Tibial artery (tissue), 4 donors: Measurements from ENCODE around the gene SYNGAP1.

Experiments
- DNase-seq, 2 donors: peaks; one replicate each; pipeline ENCODE4 v3.0.0-alpha.2; 2019
- H3K27ac ChIP-seq, 2 donors: fragments of 200-600 bp; sonication (generic) in 1 of 2; 1 replicate in 1 of 2; 2 replicates in 1 of 2; pipeline ENCODE4 v1.5.1; 2018 to 2019; ENCODE audit warnings: mild to moderate bottlenecking in 1 of 2
- H3K27me3 ChIP-seq, 2 donors: fragments of 200-600 bp; sonication (generic) in 1 of 2; one replicate each; pipeline versions ENCODE4 v1.5.1 to v1.6.0; 2016 to 2019
- H3K36me3 ChIP-seq, 3 donors: fragments of 200-600 bp; sonication (generic) in 2 of 3; one replicate each; pipeline ENCODE4 v1.5.1; 2016 to 2019; ENCODE audit warnings: mild to moderate bottlenecking in 2 of 3
- H3K4me1 ChIP-seq, 4 donors: fragments of 200-600 bp; sonication (generic) in 2 of 4; 1 replicate in 3 of 4; 2 replicates in 1 of 4; pipeline ENCODE4 v1.5.1; 2016 to 2019
- H3K4me3 ChIP-seq, 2 donors: fragments of 200-600 bp; sonication (generic) in 1 of 2; 1 replicate in 1 of 2; 2 replicates in 1 of 2; pipeline ENCODE4 v1.5.1; 2018 to 2019; ENCODE audit warnings: mild to moderate bottlenecking in 2 of 2
- H3K9me3 ChIP-seq, 3 donors: fragments of 200-600 bp; sonication (generic) in 1 of 3; one replicate each; pipeline ENCODE4 v1.5.1; 2016 to 2019
- CTCF ChIP-seq, 2 experiments: fragments of 200-600 bp in 1 of 2; fragments of 450-650 bp in 1 of 2; IDR thresholded peaks; one replicate each; pipeline ENCODE4 v1.5.1; 2017 to 2019; ENCODE audit warnings: antibody characterized with exemption in 2 of 2, mild to moderate bottlenecking in 1 of 2, moderate library complexity in 1 of 2
- intact Hi-C: fragments of 100-400 bp; cut with DNase I; formaldehyde crosslinking; loops from one replicate; pipeline ENCODE4 v1.15.0; 2023; ENCODE audit warnings: low total_unique reads

Gene SYNGAP1

GRCh38 chr6:33416386-33417127 is 3.3 kb upstream of the SYNGAP1 start:
- H3K27me3 ChIP-seq = no peaks in the 10 kb centered on the region
- peaks cover 25 to 44% (median 39%) of the 10 kb centered on the region in 3 donors for H3K36me3 ChIP-seq
- TF ChIP-seq CTCF (IDR thresholded peaks at IDR 0.05) = no peak
- no peaks in the 10 kb centered on the region for H3K9me3 ChIP-seq
- DNase-seq = no peak
- peaks cover 0 to 81% (median 64%) of the 10 kb centered on the region in 4 donors for H3K4me1 ChIP-seq
- intact Hi-C loops = loop anchor here (10.0 kb wide), 1 partner anchor 122 kb away; the partner anchor contains the start of gene RGL2
- H3K4me3 ChIP-seq = peak overlapping the region; percentile 79 to 83
- peak overlapping the region; percentile 88 to 95 for H3K27ac ChIP-seq

GRCh38 chr6:33417128-33417902 is 2.5 kb upstream of the SYNGAP1 start:
- no peak for DNase-seq
- Histone ChIP-seq H3K36me3 (peaks cover 24 to 44% (median 39%) of the 10 kb centered on the region in 3 donors), H3K4me1 (peaks cover 0 to 73% (median 56%) of the 10 kb centered on the region in 4 donors), H3K4me3 (peak overlapping the region; percentile 79 to 83), H3K9me3 (no peaks in the 10 kb centered on the region), H3K27me3 (no peaks in the 10 kb centered on the region), H3K27ac (peak overlapping the region; percentile 88 to 95)
- intact Hi-C loops = loop anchor here (10.0 kb wide), 1 partner anchor 123 kb away; the partner anchor contains the start of gene RGL2
- TF ChIP-seq CTCF (IDR thresholded peaks at IDR 0.05) = no peak

- Histone ChIP-seq H3K4me1 (peaks cover 0 to 65% (median 49%) of the 10 kb centered on the region in 4 donors), H3K36me3 (peaks cover 17 to 36% (median 31%) of the 10 kb centered on the region in 3 donors), H3K9me3 (no peaks in the 10 kb centered on the region), H3K27me3 (no peaks in the 10 kb centered on the region), H3K27ac (peak within 1 kb of the TSS; percentile 88 to 95), H3K4me3 (peak within 1 kb of the TSS; percentile 79 to 83)
- no peak for TF ChIP-seq CTCF (IDR thresholded peaks at IDR 0.05)
- DNase-seq = peak; percentile 99 to 100
- intact Hi-C loops = loop anchor here (10.0 kb wide), 1 partner anchor 123 kb away; the partner anchor contains the start of gene RGL2
Observed at GRCh38 chr6:33417903-33418689, 1.8 kb upstream of the SYNGAP1 start, which contains the start of gene CUTA. Gene CUTA (minus strand): TSS chr6:33418107. CDS start chr6:33418000, 107 bp downstream.

GRCh38 chr6:33418690-33419291 is 1.1 kb upstream of the SYNGAP1 start:
- no peaks in the 10 kb centered on the region for H3K9me3 ChIP-seq
- TF ChIP-seq CTCF (IDR thresholded peaks at IDR 0.05) = no peak
- no peak for DNase-seq
- peak overlapping the region; percentile 88 to 95 for H3K27ac ChIP-seq
- peaks cover 0 to 62% (median 42%) of the 10 kb centered on the region in 4 donors for H3K4me1 ChIP-seq
- intact Hi-C loops = loop anchor here (10.0 kb wide), 1 partner anchor 124 kb away; the partner anchor contains the start of gene RGL2
- H3K4me3 ChIP-seq = peak overlapping the region; percentile 40 to 83
- H3K27me3 ChIP-seq = no peaks in the 10 kb centered on the region
- peaks cover 14 to 29% (median 24%) of the 10 kb centered on the region in 3 donors for H3K36me3 ChIP-seq
